ENCODE data around the gene ENOX1. TPM values are rescaled to one million over a fixed set of nuclear protein-coding genes. Genes with fewer than 3 reads are reported as not detected.

Gene ENOX1
- total and polyA plus RNA-seq, 2 of the 8 experiments (the other 6 are each of a cell fraction or from before 2014, with no cell fraction given): 0.23 to 0.37 TPM

DNA sequence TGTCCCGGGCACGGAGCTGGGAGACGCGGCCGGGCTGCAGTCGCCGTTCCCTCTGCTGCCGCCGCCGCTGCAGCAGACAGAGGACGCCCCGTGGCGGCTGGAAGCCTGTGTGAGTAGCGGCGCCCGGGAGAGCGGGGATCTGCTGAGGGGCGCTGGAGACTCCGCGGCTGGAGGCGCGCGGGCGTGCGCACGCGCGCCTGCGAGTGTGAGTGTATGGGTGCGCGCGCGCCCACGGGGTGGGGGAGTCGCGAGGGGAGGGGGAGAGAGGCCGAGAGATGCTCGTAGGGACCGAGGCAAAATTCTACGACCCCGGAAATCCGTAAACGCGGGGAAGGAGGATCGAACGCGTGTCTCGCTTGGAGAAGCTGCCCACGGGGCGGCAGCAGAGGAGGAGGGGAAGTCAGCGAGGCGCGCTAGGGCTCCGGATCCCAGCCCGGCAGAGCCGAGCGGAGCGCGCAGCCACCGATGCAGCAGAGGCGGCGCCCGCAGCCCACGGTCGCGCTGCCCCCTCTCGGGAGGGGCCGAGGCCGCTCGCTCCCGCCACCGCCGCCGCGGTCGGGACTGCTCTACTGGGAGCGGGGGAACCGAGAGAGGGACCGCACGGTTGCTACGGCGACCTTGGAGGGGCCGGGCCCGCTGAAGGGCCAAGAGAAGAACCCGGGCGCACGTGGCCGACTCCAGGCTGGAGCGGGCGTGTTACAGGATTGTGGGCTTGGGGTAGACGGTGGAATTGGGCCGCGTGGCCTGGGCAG is at the start of gene ENOX1 (continued):
- TF ChIP-seq FOSL1 (IDR thresholded peaks at IDR 0.05; ENCODE audit: insufficient read depth, low read depth, low read length) (no peak), GTF2F1 (IDR thresholded peaks at IDR 0.05; ENCODE audit: borderline replicate concordance, low read depth, low read length) (no peak), KDM5A (IDR thresholded peaks at IDR 0.05; ENCODE audit: low read length) (no peak), SP2 (IDR thresholded peaks at IDR 0.05; ENCODE audit: low read length) (no peak), MAFK (IDR thresholded peaks at IDR 0.05; ENCODE audit: low read depth, low read length) (no peak), TCF12 (IDR thresholded peaks at IDR 0.05; ENCODE audit: low read depth, low read length) (no peak), YY1 (IDR thresholded peaks at IDR 0.05; ENCODE audit: low read depth, low read length) (no peak), CHD2 (IDR thresholded peaks at IDR 0.05; ENCODE audit: low read length) (no peak), CREB1 (IDR thresholded peaks at IDR 0.05) (no peak), GABPA (IDR thresholded peaks at IDR 0.05; ENCODE audit: borderline replicate concordance, insufficient read depth, low read length) (no peak), BACH1 (IDR thresholded peaks at IDR 0.05; ENCODE audit: low read length) (no peak)

Data from H1 (cell line).